MCF 10A (cell line): Measurements from ENCODE around the gene SHROOM3. TPM values are rescaled to one million over a fixed set of nuclear protein-coding genes. Genes with fewer than 3 reads are reported as not detected.

Experiments used
- BruUV-seq: library from RNA; stranded (reverse); fragments of 400-500 nt; replicated peaks from 2 replicates; lab custom pipeline; 2021; lab: Mats Ljungman, UMichigan
- CTCF ChIA-PET: fragments of 300-600 bp; sonication (Branson Sonifier 250); formaldehyde crosslinking; extraction: SDS; loops from one replicate; lab custom pipeline; 2021; ENCODE audit warnings: antibody characterized with exemption, inconsistent platforms; lab: Yijun Ruan, JAX
- POLR2A ChIA-PET: fragments of 300-600, 350-650 bp; sonication (Branson Sonifier 250); formaldehyde crosslinking; extraction: SDS; loops from one replicate; lab custom pipeline; 2020; ENCODE audit warnings: antibody characterized with exemption, inconsistent platforms; lab: Yijun Ruan, JAX
- DNase-seq: peaks from one replicate; pipeline ENCODE4 v3.0.0-alpha.2; 2018; ENCODE audit not compliant: unreplicated experiment
- H3K27ac Mint-ChIP-seq: one replicate; pipeline ENCODE4 v1.8.0; 2022; ENCODE audit warnings: mild to moderate bottlenecking, low read depth, mixed read lengths; ENCODE audit not compliant: unreplicated experiment
- H3K27me3 Mint-ChIP-seq: one replicate; pipeline ENCODE4 v1.8.0; 2022; ENCODE audit warnings: mixed read lengths; ENCODE audit not compliant: insufficient read depth, unreplicated experiment
- H3K36me3 Mint-ChIP-seq: one replicate; pipeline ENCODE4 v1.8.0; 2022; ENCODE audit warnings: mild to moderate bottlenecking, moderate library complexity, mixed read lengths; ENCODE audit not compliant: insufficient read depth, unreplicated experiment
- H3K4me1 Mint-ChIP-seq: one replicate; pipeline ENCODE4 v1.8.0; 2022; ENCODE audit warnings: mixed read lengths; ENCODE audit not compliant: insufficient read depth, unreplicated experiment
- H3K4me3 Mint-ChIP-seq: one replicate; pipeline ENCODE4 v1.8.0; 2022; ENCODE audit warnings: mild to moderate bottlenecking, moderate library complexity, mixed read lengths; ENCODE audit not compliant: unreplicated experiment
- H3K9me3 Mint-ChIP-seq: one replicate; pipeline ENCODE4 v1.8.0; 2022; ENCODE audit warnings: mixed read lengths; ENCODE audit not compliant: unreplicated experiment
- CTCF ChIP-seq: fragments of 200-600 bp; IDR thresholded peaks from one replicate; pipeline ENCODE4 v1.8.0; 2022; ENCODE audit warnings: antibody characterized with exemption, mild to moderate bottlenecking; ENCODE audit not compliant: unreplicated experiment
- intact Hi-C: fragments of 100-400 bp; cut with micrococcal nuclease; formaldehyde crosslinking; loops from 2 replicates; pipeline ENCODE4 v1.14.1; 2022
- total RNA-seq: library from RNA; stranded (reverse); gene quantifications from 2 replicates; pipeline ENCODE4 v1.2.3, GENCODE V29; 2022

SHROOM3 gene
- total RNA-seq, 1 experiment from 2014 or later = 20.7 TPM

GRCh38 chr4:76729460-76729859, 294.4 kb downstream of the SHROOM3 start:
- Mint-ChIP-seq H3K27me3 (no peaks in the 10 kb centered on the region), H3K27ac (no peak overlapping the region), H3K36me3 (peaks cover 11% of the 10 kb centered on the region), H3K4me3 (no peak overlapping the region), H3K4me1 (peaks cover 20% of the 10 kb centered on the region), H3K9me3 (no peaks in the 10 kb centered on the region)
- TF ChIP-seq CTCF = no peak
- intact Hi-C loops = no loop called here
- no TSS peak for BruUV-seq
- no peak for DNase-seq
- ChIA-PET CTCF (interaction anchor here (0.5 to 1.7 kb wide), 9 partner anchors 8 to 314 kb away, joined by 3 to 5 read pairs (median 3); no protein-coding TSS in a partner anchor), POLR2A (interaction anchor here (0.7 to 1.9 kb wide), 3 partner anchors 9 to 228 kb away, joined by 3 to 4 read pairs (median 3); no protein-coding TSS in a partner anchor)

GRCh38 chr4:76729980-76730379, 295.0 kb downstream of the SHROOM3 start:
- peaks cover 15% of the 10 kb centered on the region for H3K4me1 Mint-ChIP-seq
- no peaks in the 10 kb centered on the region for H3K27me3 Mint-ChIP-seq
- H3K4me3 Mint-ChIP-seq = no peak overlapping the region
- ChIA-PET POLR2A (interaction anchor here (0.7 to 1.9 kb wide), 2 partner anchors 25 to 229 kb away, joined by 3 to 4 read pairs; no protein-coding TSS in a partner anchor), CTCF (interaction anchor here (0.6 to 1.7 kb wide), 5 partner anchors 9 to 313 kb away, joined by 3 to 5 read pairs (median 3); no protein-coding TSS in a partner anchor)
- H3K27ac Mint-ChIP-seq = no peak overlapping the region
- no peak for TF ChIP-seq CTCF
- peaks cover 16% of the 10 kb centered on the region for H3K36me3 Mint-ChIP-seq
- no TSS peak for BruUV-seq
- no peak for DNase-seq
- intact Hi-C loops = loop anchor here (5.0 kb wide), 1 partner anchor 93 kb away; no protein-coding TSS in a partner anchor
- no peaks in the 10 kb centered on the region for H3K9me3 Mint-ChIP-seq

GRCh38 chr4:76732246-76732645, 297.2 kb downstream of the SHROOM3 start:
- H3K27me3 Mint-ChIP-seq = no peaks in the 10 kb centered on the region
- no peak for DNase-seq
- no TSS peak for BruUV-seq
- H3K4me1 Mint-ChIP-seq = peaks cover 10% of the 10 kb centered on the region
- CTCF ChIA-PET = interaction anchor here (0.6 to 4.1 kb wide), 10 partner anchors 10 to 364 kb away, joined by 3 to 26 read pairs (median 5); no protein-coding TSS in a partner anchor
- intact Hi-C loops = loop anchor here (5.0 kb wide), 1 partner anchor 95 kb away; no protein-coding TSS in a partner anchor
- no peak overlapping the region for H3K4me3 Mint-ChIP-seq
- POLR2A ChIA-PET = interaction anchor here (1.7 kb wide), 1 partner anchor 38 kb away, joined by 3 read pairs; no protein-coding TSS in a partner anchor
- H3K27ac Mint-ChIP-seq = no peak overlapping the region
- no peak for TF ChIP-seq CTCF
- no peaks in the 10 kb centered on the region for H3K9me3 Mint-ChIP-seq
- H3K36me3 Mint-ChIP-seq = peaks cover 22% of the 10 kb centered on the region

- ChIA-PET POLR2A (interaction anchor here (1.7 kb wide), 1 partner anchor 39 kb away, joined by 3 read pairs; no protein-coding TSS in a partner anchor), CTCF (interaction anchor here (0.7 to 4.1 kb wide), 20 partner anchors 8 to 302 kb away, joined by 3 to 26 read pairs (median 5); no protein-coding TSS in a partner anchor)
- no peaks in the 10 kb centered on the region for H3K9me3 Mint-ChIP-seq
- TF ChIP-seq CTCF = peak; percentile 47
- DNase-seq = peak; percentile 61
- H3K36me3 Mint-ChIP-seq = peaks cover 22% of the 10 kb centered on the region
- no peaks in the 10 kb centered on the region for H3K27me3 Mint-ChIP-seq
- H3K4me3 Mint-ChIP-seq = no peak overlapping the region
- peaks cover 13% of the 10 kb centered on the region for H3K4me1 Mint-ChIP-seq
- BruUV-seq = no TSS peak
- H3K27ac Mint-ChIP-seq = no peak overlapping the region
- intact Hi-C loops = loop anchor here (1.0 to 5.0 kb wide), 2 partner anchors 96 to 222 kb away; no protein-coding TSS in a partner anchor
These were observed 298.2 kb downstream of the SHROOM3 start for GRCh38 chr4:76733068-76733771.
